GM12878 (cell line): ENCODE data around the gene ANKRD24. TPM values are rescaled to one million over a fixed set of nuclear protein-coding genes. Genes with fewer than 3 reads are reported as not detected.
A peak's percentile ranks its signal among the peaks of the same experiment; 100 is the strongest.

Experiments
- ATF7 ChIP-seq: fragments of 450-650 bp; IDR thresholded peaks from 2 replicates; pipeline ENCODE4 v1.6.1; 2016; ENCODE audit warnings: low read depth, mild to moderate bottlenecking
- CHD1 ChIP-seq: IDR thresholded peaks from 2 replicates; pipeline ENCODE4 v1.6.1; 2012; ENCODE audit warnings: low read depth, low read length, improper control_type of control experiment
- CREB1 ChIP-seq: IDR thresholded peaks from 2 replicates; pipeline ENCODE4 v1.6.1; 2012; ENCODE audit warnings: low read depth, mild to moderate bottlenecking, inconsistent platforms
- DPF2 ChIP-seq: fragments of 450-650 bp; IDR thresholded peaks from 2 replicates; pipeline ENCODE4 v1.6.1; 2017; ENCODE audit warnings: mild to moderate bottlenecking
- EP300 ChIP-seq, 2 experiments: fragments of 150-350 bp in 1 of 2; IDR thresholded peaks; 2 replicates each; pipeline ENCODE4 v1.6.1; 2011 to 2012; ENCODE audit warnings: low read depth in 2 of 2, low read length in 2 of 2, borderline replicate concordance in 1 of 2, improper control_type of control experiment in 1 of 2, inconsistent platforms in 1 of 2; ENCODE audit not compliant: control insufficient read depth in 1 of 2
- IKZF1 ChIP-seq: fragments of 450-650 bp; conservative IDR thresholded peaks from 2 replicates; pipeline ENCODE4 v1.6.1; 2017; ENCODE audit warnings: antibody characterized with exemption, mild to moderate bottlenecking
- JUND ChIP-seq: IDR thresholded peaks from 2 replicates; pipeline ENCODE4 v1.6.1; 2012; ENCODE audit warnings: low read depth, mild to moderate bottlenecking, low read length, improper control_type of control experiment, moderate library complexity
- KDM1A ChIP-seq: fragments of 200-600 bp; sonication (generic); IDR thresholded peaks from 2 replicates; pipeline ENCODE4 v1.6.1; 2016; ENCODE audit warnings: borderline replicate concordance
- NBN ChIP-seq: fragments of 450-650 bp; IDR thresholded peaks from 2 replicates; pipeline ENCODE4 v1.6.1; 2016
- NR2F1 ChIP-seq: fragments of 450-650 bp; conservative IDR thresholded peaks from 2 replicates; pipeline ENCODE4 v1.6.1; 2017; ENCODE audit warnings: mild to moderate bottlenecking
- PAX5 ChIP-seq: IDR thresholded peaks from 2 replicates; pipeline ENCODE4 v1.6.1; 2011; ENCODE audit warnings: low read depth, low read length, borderline replicate concordance
- POU2F2 ChIP-seq: IDR thresholded peaks from 3 replicates; pipeline ENCODE4 v1.6.1; 2011; ENCODE audit warnings: low read depth, mild to moderate bottlenecking, low read length, borderline replicate concordance
- RAD21 ChIP-seq: IDR thresholded peaks from 2 replicates; pipeline ENCODE4 v1.6.1; 2011; ENCODE audit warnings: mild to moderate bottlenecking, low read depth, low read length, moderate library complexity; ENCODE audit not compliant: insufficient read depth
- RAD51 ChIP-seq: fragments of 450-650 bp; IDR thresholded peaks from 2 replicates; pipeline ENCODE4 v1.6.1; 2016; ENCODE audit warnings: moderate library complexity, mild to moderate bottlenecking, inconsistent platforms
- RBBP5 ChIP-seq: fragments of 200-600 bp; sonication (generic); conservative IDR thresholded peaks from 2 replicates; pipeline ENCODE4 v1.6.1; 2016
- RCOR1 ChIP-seq: conservative IDR thresholded peaks from 2 replicates; pipeline ENCODE4 v1.6.1; 2012; ENCODE audit warnings: low read depth, low read length, improper control_type of control experiment
- RELB ChIP-seq: fragments of 450-650 bp; IDR thresholded peaks from 2 replicates; pipeline ENCODE4 v1.6.1; 2017; ENCODE audit warnings: low read depth, mild to moderate bottlenecking, moderate library complexity
- RUNX3 ChIP-seq: IDR thresholded peaks from 2 replicates; pipeline ENCODE4 v1.6.1; 2012; ENCODE audit warnings: low read length, inconsistent platforms
- SMC3 ChIP-seq: IDR thresholded peaks from 2 replicates; pipeline ENCODE4 v1.6.1; 2011; ENCODE audit warnings: low read length, improper control_type of control experiment, borderline replicate concordance
- SREBF1 ChIP-seq: IDR thresholded peaks from 2 replicates; pipeline ENCODE4 v1.6.1; 2012; ENCODE audit warnings: mild to moderate bottlenecking, low read length
- SUZ12 ChIP-seq: fragments of 200-600 bp; sonication (generic); IDR thresholded peaks from one replicate; pipeline ENCODE4 v1.6.1; 2018; ENCODE audit warnings: antibody characterized with exemption, mild to moderate bottlenecking; ENCODE audit not compliant: unreplicated experiment
- WRNIP1 ChIP-seq: IDR thresholded peaks from 2 replicates; pipeline ENCODE4 v1.6.1; 2011; ENCODE audit warnings: low read depth, low read length, improper control_type of control experiment, borderline replicate concordance
- YY1 ChIP-seq: IDR thresholded peaks from 2 replicates; pipeline ENCODE4 v1.6.1; 2011; ENCODE audit warnings: low read depth, mild to moderate bottlenecking, low read length
- ZBTB33 ChIP-seq: fragments of 450-650 bp; IDR thresholded peaks from 2 replicates; pipeline ENCODE4 v1.6.1; 2017; ENCODE audit warnings: mild to moderate bottlenecking
- ZNF274 ChIP-seq: IDR thresholded peaks from one replicate; pipeline ENCODE4 v1.8.0; 2011; ENCODE audit not compliant: insufficient read length, insufficient read depth
- polyA plus RNA-seq, 11 experiments: library from polyadenylated mRNA; depleted of rRNA in 4 of 11; unstranded in 6 of 11; stranded (reverse) in 5 of 11; fragments of >200 nt; fragmentation: Nextera tagmentation in 4 of 11; fragmentation: Illumina TruSeq in 1 of 11; extraction: Ambion mirVana in 4 of 11; extraction: Trizol in 1 of 11; gene quantifications; 1 replicate in 1 of 11; 2 replicates in 10 of 11; pipeline versions ENCODE4 v1.2.1 to v1.2.3, GENCODE V29; 2011 to 2016; ENCODE audit warnings: inconsistent platforms in 2 of 11, missing spikeins in 2 of 11, low read depth in 1 of 11
- total RNA-seq, 4 experiments: library from RNA; depleted of rRNA in 3 of 4; stranded (reverse); fragments of >200 nt in 3 of 4; fragmentation: Illumina TruSeq in 1 of 4; extraction: Trizol in 1 of 4; gene quantifications; 2 replicates each; pipeline versions ENCODE4 v1.2.1 to v1.2.3, GENCODE V29; 2013 to 2021
- TF ChIP-seq, protein P1 (sequence below), 3 experiments: IDR thresholded peaks in 2 of 3; conservative IDR thresholded peaks in 1 of 3; 2 replicates each; pipeline ENCODE4 v1.5.1; 2011; ENCODE audit warnings: low read depth in 3 of 3, low read length in 3 of 3, mild to moderate bottlenecking in 3 of 3, control low read depth in 2 of 3, moderate library complexity in 2 of 3, inconsistent platforms in 1 of 3, mixed read lengths in 1 of 3; ENCODE audit not compliant: control insufficient read depth in 2 of 3, insufficient read depth in 1 of 3; ENCODE audit errors: extremely low read depth in 1 of 3

The ANKRD24 gene
- total and polyA plus RNA-seq, 10 of the 15 experiments (the other 5 are each of a cell fraction or from before 2014, with no cell fraction given), result 0.02 to 0.59 (median 0.35) TPM; not detected in 1

DNA sequence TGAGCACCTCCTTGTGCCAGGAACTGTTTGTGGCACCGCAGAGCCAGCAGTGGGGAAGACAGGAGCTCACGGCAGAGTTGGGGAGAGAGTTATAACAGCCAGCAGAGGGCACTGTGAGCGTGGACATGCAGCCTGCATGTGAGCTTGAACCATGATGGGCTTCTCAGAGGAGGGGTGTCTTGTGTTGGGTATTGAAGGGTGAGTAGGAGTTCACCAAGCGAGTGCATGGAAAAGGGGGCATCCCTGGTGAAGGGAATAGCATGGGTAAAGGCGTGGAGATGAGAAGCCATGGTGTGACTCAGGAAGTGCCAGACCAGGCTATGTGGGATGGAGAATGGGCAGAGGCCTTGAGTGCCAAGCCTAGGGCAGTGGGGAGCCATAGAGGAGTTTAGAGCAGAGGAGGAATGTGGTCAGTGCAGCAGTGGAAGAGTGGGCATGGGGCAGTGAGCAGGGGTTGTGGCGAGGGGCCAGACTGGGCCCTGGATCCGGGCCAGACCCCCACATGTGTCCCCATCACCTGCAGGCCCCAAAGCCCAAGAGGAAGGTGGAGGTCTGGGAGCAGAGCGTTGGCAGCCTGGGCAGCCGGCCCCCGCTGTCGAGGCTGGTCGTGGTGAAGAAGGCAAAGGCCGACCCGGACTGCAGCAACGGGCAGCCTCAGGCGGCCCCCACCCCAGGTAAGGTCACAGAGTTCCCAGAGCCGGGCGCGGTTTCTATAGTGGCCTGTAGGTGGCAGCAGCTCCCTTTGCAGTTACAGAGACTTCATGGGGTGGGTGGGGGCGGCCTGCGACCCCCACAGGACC is 84.8 kb downstream of the ANKRD24 start (continued):
- no peak for TF ChIP-seq PAX5
- no peak for TF ChIP-seq ZBTB33
- TF ChIP-seq CREB1, result no peak
- TF ChIP-seq POU2F2, result no peak
- TF ChIP-seq RUNX3, result peak; percentile 31; the same call in 1 of the 2 replicates
- TF ChIP-seq DPF2, result no peak
- TF ChIP-seq CHD1, result no peak
- TF ChIP-seq IKZF1, result no peak
- TF ChIP-seq RELB, result no peak
- no peak for TF ChIP-seq KDM1A
- no peak for TF ChIP-seq WRNIP1
- TF ChIP-seq ATF7, result no peak
- TF ChIP-seq RBBP5, result no peak
- TF ChIP-seq EP300 (IDR thresholded peaks at IDR 0.05; ENCODE audit: borderline replicate concordance in 1 of 2, control insufficient read depth in 1 of 2, low read depth in 2 of 2, low read length in 2 of 2), result no peak
- peak; percentile 41; the same call in 1 of the 2 replicates for TF ChIP-seq SMC3
- peak; percentile 41; the same call in 1 of the 2 replicates for TF ChIP-seq NR2F1
- no peak for TF ChIP-seq ZNF274
- no peak for TF ChIP-seq SREBF1
- TF ChIP-seq, protein P1, sequence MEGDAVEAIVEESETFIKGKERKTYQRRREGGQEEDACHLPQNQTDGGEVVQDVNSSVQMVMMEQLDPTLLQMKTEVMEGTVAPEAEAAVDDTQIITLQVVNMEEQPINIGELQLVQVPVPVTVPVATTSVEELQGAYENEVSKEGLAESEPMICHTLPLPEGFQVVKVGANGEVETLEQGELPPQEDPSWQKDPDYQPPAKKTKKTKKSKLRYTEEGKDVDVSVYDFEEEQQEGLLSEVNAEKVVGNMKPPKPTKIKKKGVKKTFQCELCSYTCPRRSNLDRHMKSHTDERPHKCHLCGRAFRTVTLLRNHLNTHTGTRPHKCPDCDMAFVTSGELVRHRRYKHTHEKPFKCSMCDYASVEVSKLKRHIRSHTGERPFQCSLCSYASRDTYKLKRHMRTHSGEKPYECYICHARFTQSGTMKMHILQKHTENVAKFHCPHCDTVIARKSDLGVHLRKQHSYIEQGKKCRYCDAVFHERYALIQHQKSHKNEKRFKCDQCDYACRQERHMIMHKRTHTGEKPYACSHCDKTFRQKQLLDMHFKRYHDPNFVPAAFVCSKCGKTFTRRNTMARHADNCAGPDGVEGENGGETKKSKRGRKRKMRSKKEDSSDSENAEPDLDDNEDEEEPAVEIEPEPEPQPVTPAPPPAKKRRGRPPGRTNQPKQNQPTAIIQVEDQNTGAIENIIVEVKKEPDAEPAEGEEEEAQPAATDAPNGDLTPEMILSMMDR (IDR thresholded peaks at IDR 0.05 in 2 of 3, conservative IDR thresholded peaks at IDR 0.05 in 1 of 3; ENCODE audit: control insufficient read depth in 2 of 3, extremely low read depth in 1 of 3, insufficient read depth in 1 of 3, low read depth in 3 of 3, low read length in 3 of 3), result peak; percentile 64 to 80 (median 73)
- 0 out of 2 replicates have a peak, but pooled peaks have one; percentile 23 for TF ChIP-seq YY1
- TF ChIP-seq RCOR1, result no peak
- TF ChIP-seq RAD21, result peak; percentile 80
- TF ChIP-seq NBN, result 0 out of 2 replicates have a peak, but pooled peaks have one; percentile 13
- no peak for TF ChIP-seq RAD51
- no peak for TF ChIP-seq JUND
- no peak for TF ChIP-seq SUZ12
